ENCODE measurements around the gene PVALB. TPM values are rescaled to one million over a fixed set of nuclear protein-coding genes. Genes with fewer than 3 reads are reported as not detected.

Gene PVALB
- total and polyA plus RNA-seq, 10 of the 15 experiments (the other 5 are each of a cell fraction or from before 2014, with no cell fraction given) = not detected

DNA sequence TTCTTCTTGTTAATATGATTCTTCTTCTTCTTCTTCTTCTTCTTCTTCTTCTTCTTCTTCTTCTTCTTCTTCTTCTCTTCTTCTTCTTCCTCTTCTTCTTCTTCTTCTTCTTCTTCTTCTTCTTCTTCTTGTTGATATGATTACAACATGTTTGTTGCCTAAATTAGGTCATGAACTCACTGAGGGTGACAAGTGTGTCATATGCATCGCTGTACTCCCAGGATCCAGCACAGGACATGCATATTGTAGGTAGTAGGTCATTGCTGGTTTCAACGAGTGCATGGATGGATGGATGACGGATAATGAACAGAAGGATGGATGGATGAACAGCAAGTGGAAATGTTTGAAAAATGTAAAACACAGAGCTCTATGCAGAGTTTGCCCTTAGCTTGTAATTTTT, 14.9 kb upstream of the PVALB start:
- ATAC-seq (no peak), DNase-seq (ENCODE audit: low read depth, low spot score) (no peak), FAIRE-seq (no peak)
- ChIA-PET CTCF (interaction anchor here (1.1 to 1.8 kb wide), 2 partner anchors 25 to 146 kb away, joined by 4 to 5 read pairs; no protein-coding TSS in a partner anchor), SMC1A (ENCODE audit: uncharacterized antibody, unreplicated experiment) (interaction anchor here (0.7 to 1.0 kb wide), 2 partner anchors 10 to 21 kb away, joined by 3 read pairs; no protein-coding TSS in a partner anchor), POLR2A (no interaction called here), RAD21 (ENCODE audit: unreplicated experiment) (no interaction called here)
- TF ChIP-seq STAT3 (IDR thresholded peaks at IDR 0.05; ENCODE audit: low read depth, low read length) (no peak), POU2F2 (IDR thresholded peaks at IDR 0.05; ENCODE audit: borderline replicate concordance, low read depth, low read length) (no peak), SMC3 (IDR thresholded peaks at IDR 0.05; ENCODE audit: borderline replicate concordance, low read length) (no peak), TCF3 (IDR thresholded peaks at IDR 0.05; ENCODE audit: borderline replicate concordance, insufficient read depth, low read depth, low read length) (no peak), ZNF622 (IDR thresholded peaks at IDR 0.05) (no peak), CBFB (IDR thresholded peaks at IDR 0.05; ENCODE audit: low read depth) (no peak)
- H3K27me3 ChIP-seq (replicated peaks in 1 of 2; ENCODE audit: control insufficient read depth in 2 of 2, insufficient read depth in 2 of 2, low read length in 1 of 2) = peaks cover 0 to 3% of the 10 kb centered on the region in 2 experiments; a peak in 1 of 4 replicates
- H3K27ac ChIP-seq (ENCODE audit: control insufficient read depth, insufficient read depth) = no peak overlapping the region
- H3K9me3 ChIP-seq (replicated peaks; ENCODE audit: control insufficient read depth, insufficient read depth, low read length) = no peaks in the 10 kb centered on the region; the same call in 2 of the 3 replicates
- no peak overlapping the region for H2AFZ ChIP-seq (ENCODE audit: control insufficient read depth, low read depth, low read length)
- H3K4me3 ChIP-seq = no peak overlapping the region
- H3K9ac ChIP-seq (ENCODE audit: control insufficient read depth, insufficient read depth, low read length) = no peak overlapping the region
- no peaks in the 10 kb centered on the region for H3K79me2 ChIP-seq (ENCODE audit: control insufficient read depth, insufficient read depth, low read length)
- WGBS (ENCODE audit: insufficient coverage, insufficient replicate concordance, low lambda C conversion rate, missing lambda C conversion rate) = 68% methylated on average over 3 of the region's 3 CpGs
- intact Hi-C loops (cut with micrococcal nuclease; ENCODE audit: unreplicated experiment) (no loop called here), in situ Hi-C loops (cut with MboI) (no loop called here)
- peaks cover 2% of the 10 kb centered on the region; the same call in 1 of the 2 replicates for H3K4me1 ChIP-seq (ENCODE audit: control insufficient read depth, insufficient read depth, low read length)
- no peaks in the 10 kb centered on the region for H4K20me1 ChIP-seq (ENCODE audit: control insufficient read depth, insufficient read depth)
- H3K4me2 ChIP-seq (ENCODE audit: control insufficient read depth, insufficient read depth) = no peak overlapping the region
- no TSS peak for BruUV-seq (replicated peaks)
- H3K36me3 ChIP-seq (ENCODE audit: control insufficient read depth in 2 of 2, insufficient read depth in 2 of 2, low read length in 1 of 2) = no peaks in the 10 kb centered on the region

DNA sequence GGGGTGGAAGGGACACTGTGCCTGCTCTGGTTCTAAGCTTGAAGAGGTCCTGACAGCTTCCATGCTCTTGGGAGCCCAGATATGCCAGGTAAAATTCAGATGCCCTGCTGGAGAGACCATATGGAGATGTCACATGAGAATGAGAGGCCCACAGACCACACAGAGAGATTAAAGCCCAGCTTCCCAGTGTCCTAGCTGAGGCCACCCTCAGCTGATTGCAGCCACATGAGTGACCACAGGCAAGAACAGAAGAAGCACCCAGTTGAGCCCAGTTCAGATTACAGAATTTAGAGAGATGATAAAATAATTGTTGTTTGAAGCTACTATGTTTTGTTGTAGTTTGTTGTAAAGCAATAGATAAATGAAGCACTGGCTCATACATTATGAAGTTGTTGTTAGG, 14.4 kb upstream of the PVALB start:
- no peak for DNase-seq (ENCODE audit: low read depth, low spot score)
- ATAC-seq = no peak
- in situ Hi-C loops (cut with MboI) = no loop called here
- TF ChIP-seq TCF3 (IDR thresholded peaks at IDR 0.05; ENCODE audit: borderline replicate concordance, insufficient read depth, low read depth, low read length) (no peak), KAT2A (conservative IDR thresholded peaks at IDR 0.05; ENCODE audit: control insufficient read depth, low read depth, low read length) (no peak), IKZF1 (conservative IDR thresholded peaks at IDR 0.05) (no peak), ATF7 (IDR thresholded peaks at IDR 0.05; ENCODE audit: low read depth) (no peak), FOXM1 (IDR thresholded peaks at IDR 0.05; ENCODE audit: low read depth, low read length) (no peak)
- TF ChIP-seq, protein P1, sequence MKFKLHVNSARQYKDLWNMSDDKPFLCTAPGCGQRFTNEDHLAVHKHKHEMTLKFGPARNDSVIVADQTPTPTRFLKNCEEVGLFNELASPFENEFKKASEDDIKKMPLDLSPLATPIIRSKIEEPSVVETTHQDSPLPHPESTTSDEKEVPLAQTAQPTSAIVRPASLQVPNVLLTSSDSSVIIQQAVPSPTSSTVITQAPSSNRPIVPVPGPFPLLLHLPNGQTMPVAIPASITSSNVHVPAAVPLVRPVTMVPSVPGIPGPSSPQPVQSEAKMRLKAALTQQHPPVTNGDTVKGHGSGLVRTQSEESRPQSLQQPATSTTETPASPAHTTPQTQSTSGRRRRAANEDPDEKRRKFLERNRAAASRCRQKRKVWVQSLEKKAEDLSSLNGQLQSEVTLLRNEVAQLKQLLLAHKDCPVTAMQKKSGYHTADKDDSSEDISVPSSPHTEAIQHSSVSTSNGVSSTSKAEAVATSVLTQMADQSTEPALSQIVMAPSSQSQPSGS (IDR thresholded peaks at IDR 0.05; ENCODE audit: low read length) = no peak
- TF ChIP-seq, protein P2, sequence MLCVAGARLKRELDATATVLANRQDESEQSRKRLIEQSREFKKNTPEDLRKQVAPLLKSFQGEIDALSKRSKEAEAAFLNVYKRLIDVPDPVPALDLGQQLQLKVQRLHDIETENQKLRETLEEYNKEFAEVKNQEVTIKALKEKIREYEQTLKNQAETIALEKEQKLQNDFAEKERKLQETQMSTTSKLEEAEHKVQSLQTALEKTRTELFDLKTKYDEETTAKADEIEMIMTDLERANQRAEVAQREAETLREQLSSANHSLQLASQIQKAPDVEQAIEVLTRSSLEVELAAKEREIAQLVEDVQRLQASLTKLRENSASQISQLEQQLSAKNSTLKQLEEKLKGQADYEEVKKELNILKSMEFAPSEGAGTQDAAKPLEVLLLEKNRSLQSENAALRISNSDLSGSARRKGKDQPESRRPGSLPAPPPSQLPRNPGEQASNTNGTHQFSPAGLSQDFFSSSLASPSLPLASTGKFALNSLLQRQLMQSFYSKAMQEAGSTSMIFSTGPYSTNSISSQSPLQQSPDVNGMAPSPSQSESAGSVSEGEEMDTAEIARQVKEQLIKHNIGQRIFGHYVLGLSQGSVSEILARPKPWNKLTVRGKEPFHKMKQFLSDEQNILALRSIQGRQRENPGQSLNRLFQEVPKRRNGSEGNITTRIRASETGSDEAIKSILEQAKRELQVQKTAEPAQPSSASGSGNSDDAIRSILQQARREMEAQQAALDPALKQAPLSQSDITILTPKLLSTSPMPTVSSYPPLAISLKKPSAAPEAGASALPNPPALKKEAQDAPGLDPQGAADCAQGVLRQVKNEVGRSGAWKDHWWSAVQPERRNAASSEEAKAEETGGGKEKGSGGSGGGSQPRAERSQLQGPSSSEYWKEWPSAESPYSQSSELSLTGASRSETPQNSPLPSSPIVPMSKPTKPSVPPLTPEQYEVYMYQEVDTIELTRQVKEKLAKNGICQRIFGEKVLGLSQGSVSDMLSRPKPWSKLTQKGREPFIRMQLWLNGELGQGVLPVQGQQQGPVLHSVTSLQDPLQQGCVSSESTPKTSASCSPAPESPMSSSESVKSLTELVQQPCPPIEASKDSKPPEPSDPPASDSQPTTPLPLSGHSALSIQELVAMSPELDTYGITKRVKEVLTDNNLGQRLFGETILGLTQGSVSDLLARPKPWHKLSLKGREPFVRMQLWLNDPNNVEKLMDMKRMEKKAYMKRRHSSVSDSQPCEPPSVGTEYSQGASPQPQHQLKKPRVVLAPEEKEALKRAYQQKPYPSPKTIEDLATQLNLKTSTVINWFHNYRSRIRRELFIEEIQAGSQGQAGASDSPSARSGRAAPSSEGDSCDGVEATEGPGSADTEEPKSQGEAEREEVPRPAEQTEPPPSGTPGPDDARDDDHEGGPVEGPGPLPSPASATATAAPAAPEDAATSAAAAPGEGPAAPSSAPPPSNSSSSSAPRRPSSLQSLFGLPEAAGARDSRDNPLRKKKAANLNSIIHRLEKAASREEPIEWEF (IDR thresholded peaks at IDR 0.05; ENCODE audit: insufficient replicate concordance, low read depth, low read length) = no peak

More for the DNA sequence above, 14.4 kb upstream of the PVALB start:
- Histone ChIP-seq H4K20me1 (ENCODE audit: control insufficient read depth, insufficient read depth) (no peaks in the 10 kb centered on the region), H3K27ac (ENCODE audit: control insufficient read depth, insufficient read depth) (no peak overlapping the region), H3K4me3 (no peak overlapping the region), H3K36me3 (ENCODE audit: control insufficient read depth in 2 of 2, insufficient read depth in 2 of 2, low read length in 1 of 2) (no peaks in the 10 kb centered on the region), H3K9me3 (replicated peaks; ENCODE audit: control insufficient read depth, insufficient read depth, low read length) (no peaks in the 10 kb centered on the region; the same call in 2 of the 3 replicates), H2AFZ (ENCODE audit: control insufficient read depth, low read depth, low read length) (no peak overlapping the region), H3K9ac (ENCODE audit: control insufficient read depth, insufficient read depth, low read length) (no peak overlapping the region), H3K27me3 (replicated peaks in 1 of 2; ENCODE audit: control insufficient read depth in 2 of 2, insufficient read depth in 2 of 2, low read length in 1 of 2) (peaks cover 0 to 3% of the 10 kb centered on the region in 2 experiments; a peak in 1 of 4 replicates), H3K4me2 (ENCODE audit: control insufficient read depth, insufficient read depth) (no peak overlapping the region), H3K4me1 (ENCODE audit: control insufficient read depth, insufficient read depth, low read length) (peaks cover 2% of the 10 kb centered on the region; the same call in 1 of the 2 replicates), H3K79me2 (ENCODE audit: control insufficient read depth, insufficient read depth, low read length) (no peaks in the 10 kb centered on the region)
- RAD21 ChIA-PET (ENCODE audit: unreplicated experiment) = no interaction called here
- SMC1A ChIA-PET (ENCODE audit: uncharacterized antibody, unreplicated experiment) = interaction anchor here (1.0 kb wide), 1 partner anchor 11 kb away, joined by 3 read pairs; no protein-coding TSS in a partner anchor
- FAIRE-seq = no peak
- no TSS peak for BruUV-seq (replicated peaks)
- intact Hi-C loops (cut with micrococcal nuclease; ENCODE audit: unreplicated experiment) = no loop called here
- POLR2A ChIA-PET = no interaction called here
- CTCF ChIA-PET = interaction anchor here (0.6 to 1.8 kb wide), 2 partner anchors 25 to 297 kb away, joined by 3 to 5 read pairs; no protein-coding TSS in a partner anchor

All from GM12878 (cell line).